DND-41 (cell line): ENCODE measurements around the gene PSME3IP1.

Experiments used
- ATAC-seq: fragments of 200-7000 bp; cut with Tn5 transposase; 3 replicates; pipeline ENCODE4 v1.9.1; 2021; ENCODE audit warnings: low read depth; ENCODE audit not compliant: insufficient read depth
- DNase-seq: peaks from one replicate; pipeline ENCODE4 v3.0.0-alpha.2; 2020
- H2AFZ ChIP-seq: 2 replicates; pipeline ENCODE4 v1.6.0; 2012; ENCODE audit warnings: low read depth, low read length
- H3K27ac ChIP-seq: 2 replicates; pipeline ENCODE4 v1.5.1; 2012; ENCODE audit warnings: low read length, inconsistent platforms
- H3K27me3 ChIP-seq: fragments of 200-600 bp; sonication (generic); 2 replicates; pipeline ENCODE4 v1.6.0; 2012; ENCODE audit warnings: low read length, mild to moderate bottlenecking, inconsistent platforms; ENCODE audit not compliant: insufficient read depth, poor library complexity
- H3K36me3 ChIP-seq: 2 replicates; pipeline ENCODE4 v1.5.1; 2012; ENCODE audit warnings: low read length, inconsistent platforms; ENCODE audit not compliant: insufficient read depth
- H3K4me1 ChIP-seq: 2 replicates; pipeline ENCODE4 v1.5.1; 2012; ENCODE audit warnings: mild to moderate bottlenecking, low read length; ENCODE audit not compliant: insufficient read depth
- H3K4me2 ChIP-seq: 2 replicates; pipeline ENCODE4 v1.6.0; 2012; ENCODE audit warnings: mild to moderate bottlenecking, moderate library complexity, low read length, inconsistent platforms; ENCODE audit not compliant: insufficient read depth
- H3K4me3 ChIP-seq, 2 experiments: fragments of 200-600 bp in 1 of 2; shearing (Covaris generic) in 1 of 2; 2 replicates each; pipeline ENCODE4 v1.5.1; 2012 to 2016; ENCODE audit warnings: inconsistent platforms in 2 of 2, low read length in 2 of 2, mild to moderate bottlenecking in 2 of 2, low read depth in 1 of 2, moderate library complexity in 1 of 2
- H3K79me2 ChIP-seq: 2 replicates; pipeline ENCODE4 v1.6.0; 2012; ENCODE audit warnings: low read length, inconsistent platforms; ENCODE audit not compliant: insufficient read depth
- H3K9ac ChIP-seq: 2 replicates; pipeline ENCODE4 v1.6.0; 2012; ENCODE audit warnings: low read depth, mild to moderate bottlenecking, inconsistent platforms, low read length, moderate library complexity
- H3K9me3 ChIP-seq: 2 replicates; pipeline ENCODE4 v1.5.1; 2012; ENCODE audit warnings: low read length, moderate library complexity, mild to moderate bottlenecking, inconsistent platforms; ENCODE audit not compliant: insufficient read depth, severe bottlenecking
- H4K20me1 ChIP-seq: 2 replicates; pipeline ENCODE4 v1.6.0; 2012; ENCODE audit warnings: low read length; ENCODE audit not compliant: insufficient read depth
- EZH2 ChIP-seq: IDR thresholded peaks from 3 replicates; pipeline ENCODE4 v1.6.1; 2012; ENCODE audit warnings: borderline replicate concordance, low read depth, mild to moderate bottlenecking, moderate library complexity, low read length, inconsistent platforms; ENCODE audit not compliant: severe bottlenecking
- TF ChIP-seq, protein P1 (sequence below): IDR thresholded peaks from 2 replicates; pipeline ENCODE4 v1.5.1; 2012; ENCODE audit warnings: borderline replicate concordance, low read length, moderate library complexity, mild to moderate bottlenecking; ENCODE audit not compliant: poor library complexity, severe bottlenecking; ENCODE audit errors: extremely low read depth

PSME3IP1 gene

GRCh38 chr16:57185446-57185944, 344 bp downstream of the PSME3IP1 start:
- Histone ChIP-seq H3K27me3 (no peaks in the 10 kb centered on the region), H2AFZ (peak overlapping the region; percentile 91), H3K9ac (peak overlapping the region; percentile 88), H3K9me3 (no peaks in the 10 kb centered on the region), H3K4me3 (peak overlapping the region; percentile 91 to 94), H4K20me1 (peaks cover 18% of the 10 kb centered on the region), H3K4me2 (peak overlapping the region; percentile 88), H3K27ac (peak overlapping the region; percentile 87), H3K4me1 (peaks cover 46% of the 10 kb centered on the region), H3K79me2 (peaks cover 96% of the 10 kb centered on the region), H3K36me3 (peaks cover 11% of the 10 kb centered on the region; the same call in 1 of the 2 replicates)
- ATAC-seq: peak; percentile 20
- no peak for DNase-seq
- TF ChIP-seq, protein P1, sequence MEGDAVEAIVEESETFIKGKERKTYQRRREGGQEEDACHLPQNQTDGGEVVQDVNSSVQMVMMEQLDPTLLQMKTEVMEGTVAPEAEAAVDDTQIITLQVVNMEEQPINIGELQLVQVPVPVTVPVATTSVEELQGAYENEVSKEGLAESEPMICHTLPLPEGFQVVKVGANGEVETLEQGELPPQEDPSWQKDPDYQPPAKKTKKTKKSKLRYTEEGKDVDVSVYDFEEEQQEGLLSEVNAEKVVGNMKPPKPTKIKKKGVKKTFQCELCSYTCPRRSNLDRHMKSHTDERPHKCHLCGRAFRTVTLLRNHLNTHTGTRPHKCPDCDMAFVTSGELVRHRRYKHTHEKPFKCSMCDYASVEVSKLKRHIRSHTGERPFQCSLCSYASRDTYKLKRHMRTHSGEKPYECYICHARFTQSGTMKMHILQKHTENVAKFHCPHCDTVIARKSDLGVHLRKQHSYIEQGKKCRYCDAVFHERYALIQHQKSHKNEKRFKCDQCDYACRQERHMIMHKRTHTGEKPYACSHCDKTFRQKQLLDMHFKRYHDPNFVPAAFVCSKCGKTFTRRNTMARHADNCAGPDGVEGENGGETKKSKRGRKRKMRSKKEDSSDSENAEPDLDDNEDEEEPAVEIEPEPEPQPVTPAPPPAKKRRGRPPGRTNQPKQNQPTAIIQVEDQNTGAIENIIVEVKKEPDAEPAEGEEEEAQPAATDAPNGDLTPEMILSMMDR: no peak
- TF ChIP-seq EZH2: no peak

DNA sequence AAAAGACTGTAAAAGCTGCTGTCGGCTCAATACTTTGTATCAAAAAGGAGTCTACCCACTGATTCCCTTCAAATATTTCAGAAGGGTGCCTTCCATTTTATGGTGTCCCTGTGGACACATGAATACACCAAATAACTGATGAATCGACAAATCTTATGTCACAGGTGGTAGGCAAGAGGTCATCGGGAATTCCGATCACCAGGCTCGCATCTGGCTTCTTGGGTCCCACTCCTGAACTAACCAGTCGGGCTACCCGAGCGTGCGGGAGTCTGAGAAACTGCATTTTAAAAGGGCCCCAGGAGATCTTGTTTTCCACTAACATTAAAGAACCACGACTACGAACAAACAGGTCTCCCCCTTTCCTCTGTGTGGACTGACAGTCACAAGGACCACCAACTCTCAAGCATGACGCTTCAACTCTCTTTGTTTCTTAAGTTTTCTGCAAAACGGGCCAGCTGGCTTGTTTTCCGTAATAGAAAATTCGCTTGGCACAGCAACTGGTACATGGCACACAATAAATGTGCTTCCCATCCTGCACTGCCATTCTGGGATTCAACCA, 873 bp downstream of the PSME3IP1 start:
- H2AFZ ChIP-seq: peak overlapping the region; percentile 91
- ATAC-seq: no peak
- peaks cover 11% of the 10 kb centered on the region; the same call in 1 of the 2 replicates for H3K36me3 ChIP-seq
- no peak for DNase-seq
- H3K27ac ChIP-seq: peak overlapping the region; percentile 87
- TF ChIP-seq, protein P1: no peak
- no peak for TF ChIP-seq EZH2
- H4K20me1 ChIP-seq: peaks cover 19% of the 10 kb centered on the region
- no peaks in the 10 kb centered on the region for H3K27me3 ChIP-seq
- peak overlapping the region; percentile 88 for H3K4me2 ChIP-seq
- peaks cover 44% of the 10 kb centered on the region for H3K4me1 ChIP-seq
- H3K9ac ChIP-seq: peak overlapping the region; percentile 88
- peaks cover 95% of the 10 kb centered on the region for H3K79me2 ChIP-seq
- H3K9me3 ChIP-seq: no peaks in the 10 kb centered on the region
- H3K4me3 ChIP-seq: peak overlapping the region; percentile 91 to 94

GRCh38 chr16:57184113-57184512, 1.7 kb downstream of the PSME3IP1 start:
- Histone ChIP-seq H2AFZ (no peak overlapping the region), H3K9me3 (no peaks in the 10 kb centered on the region), H3K27ac (no peak overlapping the region), H3K9ac (peak overlapping the region; percentile 88), H3K4me1 (peaks cover 43% of the 10 kb centered on the region), H4K20me1 (peaks cover 15% of the 10 kb centered on the region), H3K27me3 (no peaks in the 10 kb centered on the region), H3K4me3 (peak overlapping the region in 1 of 2 experiments; percentile 91; a peak in 2 of 4 replicates), H3K36me3 (peaks cover 7% of the 10 kb centered on the region; the same call in 1 of the 2 replicates), H3K4me2 (peak overlapping the region; percentile 88), H3K79me2 (peaks cover 95% of the 10 kb centered on the region)
- TF ChIP-seq, protein P1: no peak
- no peak for TF ChIP-seq EZH2
- ATAC-seq (no peak), DNase-seq (no peak)
